ENCODE results near the gene HSP90AA1. TPM values are rescaled to one million over a fixed set of nuclear protein-coding genes. Genes with fewer than 3 reads are reported as not detected.

The HSP90AA1 gene
- total RNA-seq, 2 experiments from 2014 or later: 451 to 462 TPM

- Histone ChIP-seq H3K9me3 (ENCODE audit: control insufficient read depth in 1 of 2, insufficient read depth in 1 of 2, low read length in 2 of 2) (no peaks in the 10 kb centered on the region), H3K27ac (ENCODE audit: low read depth in 1 of 2, low read length in 2 of 2) (no peak overlapping the region), H3K4me1 (ENCODE audit: insufficient read depth, low read length) (no peaks in the 10 kb centered on the region), H3K36me3 (ENCODE audit: insufficient read depth, low read length) (peaks cover 81% of the 10 kb centered on the region), H3K27me3 (ENCODE audit: control insufficient read depth in 1 of 2, insufficient read depth in 2 of 2, low read length in 2 of 2) (no peaks in the 10 kb centered on the region), H3K4me3 (ENCODE audit: low read length) (no peak overlapping the region)
- TF ChIP-seq, protein P1, sequence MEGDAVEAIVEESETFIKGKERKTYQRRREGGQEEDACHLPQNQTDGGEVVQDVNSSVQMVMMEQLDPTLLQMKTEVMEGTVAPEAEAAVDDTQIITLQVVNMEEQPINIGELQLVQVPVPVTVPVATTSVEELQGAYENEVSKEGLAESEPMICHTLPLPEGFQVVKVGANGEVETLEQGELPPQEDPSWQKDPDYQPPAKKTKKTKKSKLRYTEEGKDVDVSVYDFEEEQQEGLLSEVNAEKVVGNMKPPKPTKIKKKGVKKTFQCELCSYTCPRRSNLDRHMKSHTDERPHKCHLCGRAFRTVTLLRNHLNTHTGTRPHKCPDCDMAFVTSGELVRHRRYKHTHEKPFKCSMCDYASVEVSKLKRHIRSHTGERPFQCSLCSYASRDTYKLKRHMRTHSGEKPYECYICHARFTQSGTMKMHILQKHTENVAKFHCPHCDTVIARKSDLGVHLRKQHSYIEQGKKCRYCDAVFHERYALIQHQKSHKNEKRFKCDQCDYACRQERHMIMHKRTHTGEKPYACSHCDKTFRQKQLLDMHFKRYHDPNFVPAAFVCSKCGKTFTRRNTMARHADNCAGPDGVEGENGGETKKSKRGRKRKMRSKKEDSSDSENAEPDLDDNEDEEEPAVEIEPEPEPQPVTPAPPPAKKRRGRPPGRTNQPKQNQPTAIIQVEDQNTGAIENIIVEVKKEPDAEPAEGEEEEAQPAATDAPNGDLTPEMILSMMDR (IDR thresholded peaks at IDR 0.05): no peak
- H3K27ac Mint-ChIP-seq: no peak overlapping the region
- CTCF ChIA-PET: no interaction called here
- peaks cover 93% of the 10 kb centered on the region for H3K36me3 Mint-ChIP-seq (ENCODE audit: low read depth)
- ATAC-seq (ENCODE audit: poor library complexity) (no peak), DNase-seq (no peak)
- no peaks in the 10 kb centered on the region for H3K9me3 Mint-ChIP-seq
- POLR2A ChIA-PET: no interaction called here
- no peak overlapping the region for H3K4me3 Mint-ChIP-seq
- intact Hi-C loops (cut with DNase I, micrococcal nuclease): no loop called here
- no peaks in the 10 kb centered on the region for H3K27me3 Mint-ChIP-seq
- H3K4me1 Mint-ChIP-seq (ENCODE audit: low read depth): no peaks in the 10 kb centered on the region
Measured at GRCh38 chr14:102042699-102043098, 44.1 kb downstream of the HSP90AA1 start.

- CTCF ChIA-PET: no interaction called here
- H3K27ac ChIP-seq (ENCODE audit: low read depth in 1 of 2, low read length in 2 of 2): no peak overlapping the region
Measured at GRCh38 chr14:102040153-102040552, 46.7 kb downstream of the HSP90AA1 start.

DNA sequence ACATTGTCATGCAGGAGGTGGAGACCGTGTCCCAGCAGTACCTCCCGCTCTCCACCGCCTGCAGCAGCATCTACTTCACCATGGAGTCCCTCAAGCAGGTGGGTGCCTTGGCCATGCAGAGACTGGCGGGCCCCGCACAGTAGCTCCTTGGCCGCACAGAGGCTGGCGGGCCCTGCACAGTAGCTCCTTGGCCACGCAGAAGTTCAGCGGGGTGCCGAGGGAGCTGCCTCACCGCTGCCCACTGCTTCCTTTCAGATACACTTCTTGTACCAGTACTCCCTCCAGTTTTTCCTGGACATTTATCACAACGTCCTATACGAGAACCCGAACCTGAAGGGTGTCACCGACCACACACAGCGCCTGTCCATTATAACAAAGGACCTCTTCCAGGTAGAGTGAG, 47.7 kb downstream of the HSP90AA1 start:
- peaks cover 92% of the 10 kb centered on the region for H3K36me3 Mint-ChIP-seq (ENCODE audit: low read depth)
- intact Hi-C loops (cut with DNase I, micrococcal nuclease): loop anchor here in 1 of 2 experiments (10.0 kb wide), 1 partner anchor 46 kb away; the partner anchor contains the start of gene HSP90AA1
- H3K9me3 Mint-ChIP-seq: no peaks in the 10 kb centered on the region
- H3K27ac Mint-ChIP-seq: no peak overlapping the region
- H3K4me3 Mint-ChIP-seq: no peak overlapping the region
- ATAC-seq (ENCODE audit: poor library complexity) (no peak), DNase-seq (no peak)
- TF ChIP-seq, protein P1 (IDR thresholded peaks at IDR 0.05): no peak
- Histone ChIP-seq H3K4me1 (ENCODE audit: insufficient read depth, low read length) (no peaks in the 10 kb centered on the region), H3K9me3 (ENCODE audit: control insufficient read depth in 1 of 2, insufficient read depth in 1 of 2, low read length in 2 of 2) (no peaks in the 10 kb centered on the region), H3K4me3 (ENCODE audit: low read length) (no peak overlapping the region), H3K36me3 (ENCODE audit: insufficient read depth, low read length) (peaks cover 95% of the 10 kb centered on the region), H3K27me3 (ENCODE audit: control insufficient read depth in 1 of 2, insufficient read depth in 2 of 2, low read length in 2 of 2) (no peaks in the 10 kb centered on the region), H3K27ac (ENCODE audit: low read depth in 1 of 2, low read length in 2 of 2) (no peak overlapping the region)
- POLR2A ChIA-PET: no interaction called here
- CTCF ChIA-PET: no interaction called here
- no peaks in the 10 kb centered on the region for H3K4me1 Mint-ChIP-seq (ENCODE audit: low read depth)
- no peaks in the 10 kb centered on the region for H3K27me3 Mint-ChIP-seq

More at GRCh38 chr14:102040153-102040552, 46.7 kb downstream of the HSP90AA1 start:
- Histone ChIP-seq H3K27me3 (ENCODE audit: control insufficient read depth in 1 of 2, insufficient read depth in 2 of 2, low read length in 2 of 2) (no peaks in the 10 kb centered on the region), H3K9me3 (ENCODE audit: control insufficient read depth in 1 of 2, insufficient read depth in 1 of 2, low read length in 2 of 2) (no peaks in the 10 kb centered on the region), H3K4me3 (ENCODE audit: low read length) (no peak overlapping the region), H3K36me3 (ENCODE audit: insufficient read depth, low read length) (peaks cover 94% of the 10 kb centered on the region), H3K4me1 (ENCODE audit: insufficient read depth, low read length) (no peaks in the 10 kb centered on the region)
- no peaks in the 10 kb centered on the region for H3K9me3 Mint-ChIP-seq
- no peaks in the 10 kb centered on the region for H3K4me1 Mint-ChIP-seq (ENCODE audit: low read depth)
- intact Hi-C loops (cut with DNase I, micrococcal nuclease): no loop called here
- no peaks in the 10 kb centered on the region for H3K27me3 Mint-ChIP-seq
- H3K27ac Mint-ChIP-seq: no peak overlapping the region
- H3K4me3 Mint-ChIP-seq: no peak overlapping the region
- DNase-seq (no peak), ATAC-seq (ENCODE audit: poor library complexity) (no peak)
- POLR2A ChIA-PET: interaction anchor here (0.5 to 0.6 kb wide), 2 partner anchors 23 to 84 kb away, joined by 3 read pairs; no protein-coding TSS in a partner anchor
- peaks cover 94% of the 10 kb centered on the region for H3K36me3 Mint-ChIP-seq (ENCODE audit: low read depth)
- TF ChIP-seq, protein P1 (IDR thresholded peaks at IDR 0.05): no peak

All from CD4-positive, alpha-beta T cell (primary cell).